ENCODE data around the gene LIME1.

LIME1 gene

GRCh38 chr20:63751471-63752271 lies 15.2 kb downstream of the LIME1 start:
- no peak for TF ChIP-seq CTCF (IDR thresholded peaks at IDR 0.05; ENCODE audit: insufficient read depth, low read depth, low read length, missing control alignments)
- no peak for DNase-seq (ENCODE audit: low read depth)
- no peak overlapping the region for H3K4me3 ChIP-seq (ENCODE audit: low read length)

GRCh38 chr20:63752411-63753101 lies 16.1 kb downstream of the LIME1 start:
- no peak for DNase-seq (ENCODE audit: low read depth)
- no peak overlapping the region for H3K4me3 ChIP-seq (ENCODE audit: low read length)
- no peak for TF ChIP-seq CTCF (IDR thresholded peaks at IDR 0.05; ENCODE audit: insufficient read depth, low read depth, low read length, missing control alignments)

GRCh38 chr20:63753381-63753780 lies 16.9 kb downstream of the LIME1 start:
- TF ChIP-seq CTCF (IDR thresholded peaks at IDR 0.05; ENCODE audit: insufficient read depth, low read depth, low read length, missing control alignments), result no peak
- no peak overlapping the region for H3K4me3 ChIP-seq (ENCODE audit: low read length)
- no peak for DNase-seq (ENCODE audit: low read depth)

- TF ChIP-seq CTCF (IDR thresholded peaks at IDR 0.05; ENCODE audit: insufficient read depth, low read depth, low read length, missing control alignments), result no peak
- H3K4me3 ChIP-seq (ENCODE audit: low read length), result no peak overlapping the region
- DNase-seq (ENCODE audit: low read depth), result no peak
Observed at GRCh38 chr20:63754008-63754407, 17.5 kb downstream of the LIME1 start.

GRCh38 chr20:63755933-63756647 lies 19.6 kb downstream of the LIME1 start:
- no peak for DNase-seq (ENCODE audit: low read depth)
- no peak overlapping the region for H3K4me3 ChIP-seq (ENCODE audit: low read length)
- no peak for TF ChIP-seq CTCF (IDR thresholded peaks at IDR 0.05; ENCODE audit: insufficient read depth, low read depth, low read length, missing control alignments)

GRCh38 chr20:63756648-63756991 lies 20.2 kb downstream of the LIME1 start:
- no peak for TF ChIP-seq CTCF (IDR thresholded peaks at IDR 0.05; ENCODE audit: insufficient read depth, low read depth, low read length, missing control alignments)
- no peak overlapping the region for H3K4me3 ChIP-seq (ENCODE audit: low read length)
- DNase-seq (ENCODE audit: low read depth), result no peak

All from epithelial cell of esophagus (primary cell).